Epidermal melanocyte (primary cell): ENCODE measurements around the gene PACRG.

Source experiments
- DNase-seq: peaks from one replicate; pipeline ENCODE4 v3.0.0; 2011; ENCODE audit warnings: low spot score; ENCODE audit not compliant: insufficient read length

Gene PACRG

DNA sequence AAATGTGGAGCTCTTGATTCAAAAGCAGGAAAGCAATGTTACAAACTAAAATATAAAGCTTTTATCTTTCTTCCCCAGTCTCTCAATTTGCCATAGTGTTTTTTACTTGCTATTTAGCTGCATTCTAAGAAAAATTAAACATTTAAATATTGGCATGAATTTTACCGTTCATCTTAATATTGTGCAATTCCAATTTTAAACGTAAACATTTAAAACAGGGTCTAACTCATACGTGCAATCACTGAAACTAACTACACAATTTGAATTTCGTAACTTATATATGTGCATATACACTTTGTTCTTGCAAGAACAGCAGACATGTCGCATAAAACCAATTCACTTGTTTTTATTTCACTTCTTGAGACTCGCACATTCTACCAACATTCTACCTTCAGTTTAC is 405.9 kb downstream of the PACRG start:
- no peak for DNase-seq

DNA sequence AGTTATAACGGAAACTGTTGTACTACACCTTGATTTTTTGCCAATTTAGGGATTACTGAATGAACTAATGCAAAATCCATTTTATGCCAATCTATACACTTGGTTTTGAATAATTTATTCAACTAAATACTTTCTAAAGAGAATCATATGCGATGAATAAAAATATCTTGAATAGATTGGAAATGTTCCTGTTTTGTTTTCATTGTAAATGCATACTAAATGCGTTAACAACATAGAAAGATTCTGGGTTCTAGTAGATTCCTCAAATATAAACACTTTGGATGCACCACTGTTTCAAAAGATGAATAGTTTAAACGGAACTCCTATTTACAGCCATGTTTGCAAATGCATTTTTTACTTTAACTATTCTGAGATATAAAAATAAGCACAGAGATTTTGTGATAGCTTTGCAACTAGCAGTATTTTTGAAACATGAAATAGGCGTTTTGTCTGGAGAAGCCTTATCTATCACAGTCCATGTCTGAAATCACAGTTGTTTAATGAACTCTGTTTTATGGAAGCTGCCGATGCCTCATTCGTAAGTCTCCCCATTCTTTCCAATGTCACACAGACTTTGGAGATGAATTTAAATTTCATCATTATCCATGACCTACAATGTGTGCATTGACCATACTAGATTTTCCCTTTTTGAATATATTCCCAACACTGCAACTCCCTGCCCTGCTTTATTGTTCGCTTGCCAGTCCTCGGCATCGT is 409.1 kb downstream of the PACRG start:
- DNase-seq: no peak

DNA sequence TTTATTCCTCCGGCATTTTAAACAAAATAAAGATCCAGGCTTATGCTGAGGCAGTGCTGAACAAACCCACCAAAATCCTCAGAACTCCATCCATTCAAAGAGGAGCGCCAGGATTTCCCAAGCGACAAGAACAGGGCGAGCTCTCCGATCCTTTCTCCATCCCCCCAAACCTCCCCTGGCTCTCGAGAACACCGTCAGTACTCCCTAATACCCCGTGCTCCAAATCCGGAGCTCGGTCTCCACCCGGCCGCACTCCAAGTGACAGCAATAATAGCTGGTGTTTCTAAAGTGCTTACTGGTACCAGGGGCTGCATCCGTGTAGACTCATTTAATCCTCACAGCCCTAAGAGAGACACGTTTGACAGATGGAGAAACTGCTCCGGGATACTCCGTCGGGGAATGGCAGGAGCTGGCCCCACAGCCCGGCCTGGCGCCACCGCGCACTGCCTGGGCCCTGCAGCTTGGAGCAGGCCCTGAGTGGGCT is 409.7 kb downstream of the PACRG start:
- no peak for DNase-seq

DNA sequence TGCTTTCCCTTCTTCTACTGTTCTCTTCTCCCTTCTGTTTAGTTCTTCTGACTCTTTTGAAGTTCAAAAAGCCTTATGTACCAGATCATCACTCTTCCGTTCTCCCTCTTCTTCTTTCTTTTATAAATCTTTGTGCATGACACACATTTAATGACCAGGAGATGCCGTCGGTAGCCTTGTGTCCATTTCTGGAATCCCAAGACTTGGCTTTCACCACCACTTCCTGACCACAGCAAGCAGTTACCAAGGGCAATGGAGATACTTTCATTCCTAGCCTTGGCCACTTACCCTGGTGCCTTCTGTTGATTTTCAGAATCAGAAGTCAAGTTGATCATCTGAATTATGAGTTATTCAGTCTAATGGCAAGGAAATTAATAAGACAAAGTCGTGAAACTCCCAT is 418.3 kb downstream of the PACRG start:
- DNase-seq: no peak

DNA sequence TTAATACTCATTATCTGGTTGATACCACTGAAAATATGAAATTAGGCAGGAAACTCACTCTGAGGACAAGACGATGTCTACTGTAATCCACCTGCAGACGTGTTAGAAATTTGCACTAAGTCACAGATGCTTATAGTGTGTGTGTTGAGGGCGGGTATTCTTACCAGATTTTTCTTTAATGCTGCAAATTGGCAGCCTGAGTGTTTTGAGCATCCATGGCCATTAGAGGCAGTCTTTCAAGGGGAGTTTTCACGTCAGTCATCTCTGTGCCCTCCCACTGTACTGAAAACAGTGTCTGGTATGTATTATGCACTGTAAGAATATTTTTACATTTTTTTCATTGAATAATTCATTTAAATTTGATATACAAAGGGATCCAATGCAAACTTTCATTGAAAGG is 420.2 kb downstream of the PACRG start:
- no peak for DNase-seq

DNA sequence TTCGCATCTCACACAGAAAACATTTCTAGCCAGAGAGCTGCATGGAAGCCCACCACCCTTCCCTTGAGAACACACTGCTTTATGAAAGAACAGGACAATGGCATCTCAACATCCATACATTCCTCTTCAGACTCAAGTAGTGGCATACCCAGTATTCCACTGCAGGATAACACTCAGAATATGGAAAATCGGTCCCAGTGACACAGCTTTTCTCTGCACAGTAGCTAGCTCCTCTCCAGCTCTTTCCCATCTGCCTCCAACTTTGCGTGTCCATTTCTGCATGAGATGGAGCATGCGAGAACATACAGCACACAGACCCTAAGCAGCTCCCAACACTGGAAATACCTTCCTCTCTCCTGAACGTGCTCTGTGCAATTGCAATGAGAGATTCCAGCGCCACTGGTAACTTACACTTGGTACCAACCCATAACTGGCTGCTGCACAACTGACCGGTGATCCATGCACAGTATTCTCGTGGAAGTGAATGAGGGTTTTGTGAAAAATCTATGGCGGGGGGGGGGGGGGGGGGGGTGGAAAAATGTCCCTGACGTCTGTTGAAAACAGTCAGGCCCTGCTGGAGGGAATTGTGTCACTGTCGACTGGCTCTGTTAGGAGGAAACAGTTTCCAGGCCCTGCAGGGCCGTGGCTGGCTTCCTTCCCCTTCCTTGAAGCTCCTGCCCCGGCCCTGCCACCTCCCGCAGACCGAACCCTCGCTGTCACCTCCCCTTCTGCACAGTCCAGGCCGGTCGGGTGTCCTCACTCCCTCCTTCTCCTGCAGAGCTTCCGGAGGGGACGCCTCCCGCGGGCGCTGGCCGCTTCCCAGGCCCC is 420.9 kb downstream of the PACRG start:
- DNase-seq: no peak

DNA sequence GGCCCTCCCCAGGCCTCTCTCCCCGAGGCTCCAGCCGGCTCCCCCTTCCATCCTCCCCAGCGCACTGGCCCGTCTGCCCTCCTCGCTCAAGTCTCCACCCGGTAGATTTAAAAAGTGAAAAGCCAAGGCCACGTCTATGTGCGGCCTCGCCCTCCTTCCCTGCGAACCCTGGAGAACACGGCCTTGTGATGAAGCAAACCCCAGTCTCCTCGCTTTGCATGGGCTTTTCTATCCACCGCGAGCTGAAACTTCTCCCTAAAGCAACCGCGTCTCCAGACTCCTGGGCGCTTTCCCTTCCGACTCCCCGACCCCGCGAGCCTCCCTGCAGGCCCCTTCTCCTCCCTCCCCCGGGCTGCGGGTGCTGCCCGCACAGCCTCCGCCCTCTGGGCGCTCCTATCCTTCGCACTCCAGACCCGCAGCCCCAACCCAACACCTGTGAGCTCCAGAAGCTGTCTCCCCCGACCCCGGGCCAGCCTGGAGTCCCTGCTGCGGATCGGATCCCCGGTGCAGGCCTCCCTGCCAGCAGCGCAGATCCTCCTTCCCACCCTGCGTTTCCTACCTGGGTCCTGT is 421.6 kb downstream of the PACRG start:
- no peak for DNase-seq

DNA sequence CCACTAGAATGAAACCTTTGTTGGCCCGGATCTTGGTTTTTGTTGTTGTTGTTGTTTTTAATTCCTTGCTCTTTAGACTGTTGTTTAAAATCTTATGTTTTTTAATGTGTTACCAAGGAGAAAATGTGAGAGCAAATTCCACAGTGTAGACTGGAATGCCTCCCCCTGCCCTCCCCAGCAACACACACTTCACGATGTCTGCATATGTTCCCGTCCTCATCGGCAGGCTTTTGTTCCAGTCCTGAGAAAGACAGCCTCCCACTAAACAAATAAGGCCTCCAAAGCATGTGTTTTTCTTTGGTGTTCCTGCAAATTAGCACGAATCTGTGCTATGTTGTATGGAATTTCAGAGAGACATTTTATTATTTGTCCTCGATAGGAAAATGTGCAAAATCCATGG is 423.4 kb downstream of the PACRG start:
- no peak for DNase-seq

DNA sequence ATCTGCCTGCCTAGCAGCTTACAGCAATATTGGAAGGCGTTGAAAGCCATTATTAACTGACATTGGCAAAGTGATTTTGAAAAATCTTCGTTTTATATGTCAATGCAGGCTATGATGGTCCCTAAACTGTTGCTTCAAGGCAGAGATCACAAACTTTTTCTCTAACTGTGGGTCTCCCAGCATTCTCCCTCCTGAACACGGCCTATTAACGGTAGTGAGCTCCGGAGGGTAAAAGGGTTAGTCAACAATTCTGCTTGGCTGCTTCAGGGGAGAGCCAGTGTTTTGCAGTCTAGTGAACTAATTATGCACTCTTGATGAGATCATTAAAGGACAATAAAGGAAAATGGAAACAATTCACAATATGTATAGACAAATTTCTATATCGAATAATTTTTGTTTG is 424.9 kb downstream of the PACRG start:
- no peak for DNase-seq

DNA sequence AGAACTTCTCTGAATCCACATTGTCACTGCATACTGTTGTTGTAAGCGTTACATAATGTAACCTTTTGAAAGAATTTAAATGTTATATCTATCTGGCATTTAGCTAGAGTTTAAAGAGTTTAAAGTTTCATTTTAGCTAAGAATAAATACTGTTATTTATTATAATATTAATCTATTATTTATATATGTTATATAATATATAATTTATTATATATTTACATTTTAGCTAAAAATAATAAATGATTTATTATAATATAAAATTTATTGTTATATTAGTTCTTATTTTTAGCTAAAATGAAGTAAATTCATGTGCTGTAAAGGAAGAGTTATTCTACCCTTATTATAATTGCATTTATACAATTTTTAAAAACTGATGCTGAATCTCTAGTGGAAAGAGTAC is 431.3 kb downstream of the PACRG start:
- DNase-seq: no peak

DNA sequence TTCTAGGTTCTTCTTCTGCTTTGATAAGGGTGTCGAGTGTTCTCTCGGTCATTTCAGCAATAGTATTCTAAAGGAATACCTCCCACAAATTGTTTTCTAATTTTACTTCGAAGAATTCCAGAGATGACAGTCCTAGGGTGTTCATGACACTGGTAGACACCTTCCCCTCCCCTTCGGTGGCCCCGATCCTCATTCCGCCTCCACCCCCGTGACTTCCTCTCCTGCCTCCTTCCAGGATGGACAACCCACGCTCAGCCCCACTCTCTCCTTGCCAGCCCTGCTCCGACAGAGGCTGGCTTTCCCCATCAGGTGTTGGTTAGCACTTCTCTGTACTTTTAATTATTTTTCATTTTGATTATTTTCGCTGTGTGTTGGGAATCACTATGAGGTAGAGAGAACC is 431.9 kb downstream of the PACRG start:
- no peak for DNase-seq

DNA sequence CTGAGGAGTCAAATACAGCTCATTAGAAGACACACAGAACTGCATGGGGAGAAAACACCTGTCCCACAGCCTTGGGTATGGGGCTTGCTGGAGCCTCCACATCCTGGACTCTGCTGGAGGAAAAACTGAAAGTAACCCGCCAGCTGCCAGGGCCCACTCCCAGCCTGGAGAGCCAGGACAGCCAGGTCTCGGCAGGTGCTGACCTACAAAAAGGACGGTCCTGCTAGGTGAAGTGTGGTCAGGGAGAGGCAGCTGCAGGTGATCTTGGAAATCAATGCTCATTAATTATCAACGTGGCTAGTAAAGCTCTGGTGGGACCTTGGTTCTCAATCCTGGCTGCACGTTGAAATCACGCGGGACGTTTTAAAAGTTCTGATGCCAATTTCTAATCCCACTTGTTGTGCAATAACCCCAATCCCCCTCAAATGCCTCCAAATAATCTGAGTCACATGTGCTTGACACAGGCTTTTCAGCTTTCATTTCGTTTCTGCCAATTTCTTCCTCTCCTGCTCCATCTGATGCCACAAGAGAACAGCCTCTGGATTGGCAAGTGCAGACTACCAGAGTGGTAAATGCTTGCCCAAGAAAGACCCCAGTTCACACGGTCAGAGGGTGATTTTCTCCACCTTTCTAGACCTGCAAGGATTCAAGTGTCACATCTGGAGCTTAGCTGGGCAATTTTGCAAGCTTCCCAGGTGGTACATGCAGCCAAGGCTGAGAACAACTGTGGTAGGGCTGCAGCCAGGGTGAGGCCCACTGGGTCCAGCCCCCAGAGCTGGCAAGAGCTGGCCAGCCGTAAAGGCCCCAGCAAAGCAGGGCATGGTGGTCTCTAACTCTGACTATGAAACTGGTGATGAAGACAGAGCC is 434.5 kb downstream of the PACRG start:
- no peak for DNase-seq

DNA sequence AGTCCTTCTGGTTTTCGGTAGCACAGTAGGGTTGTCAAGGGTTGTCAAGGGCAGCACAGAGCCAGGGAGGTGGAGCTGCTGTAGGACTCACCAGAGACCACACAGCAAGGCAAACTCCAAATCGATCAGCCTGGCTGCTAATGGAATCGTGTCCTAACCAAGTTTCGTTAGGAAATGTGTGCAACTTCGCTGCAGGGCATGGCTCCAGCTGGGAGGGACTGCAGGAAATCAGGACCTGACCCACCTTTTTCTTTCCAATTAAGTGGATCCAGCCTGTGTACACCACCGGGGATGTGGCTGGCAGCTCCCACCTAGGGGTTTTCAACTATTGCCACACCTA is 435.1 kb downstream of the PACRG start:
- no peak for DNase-seq

DNA sequence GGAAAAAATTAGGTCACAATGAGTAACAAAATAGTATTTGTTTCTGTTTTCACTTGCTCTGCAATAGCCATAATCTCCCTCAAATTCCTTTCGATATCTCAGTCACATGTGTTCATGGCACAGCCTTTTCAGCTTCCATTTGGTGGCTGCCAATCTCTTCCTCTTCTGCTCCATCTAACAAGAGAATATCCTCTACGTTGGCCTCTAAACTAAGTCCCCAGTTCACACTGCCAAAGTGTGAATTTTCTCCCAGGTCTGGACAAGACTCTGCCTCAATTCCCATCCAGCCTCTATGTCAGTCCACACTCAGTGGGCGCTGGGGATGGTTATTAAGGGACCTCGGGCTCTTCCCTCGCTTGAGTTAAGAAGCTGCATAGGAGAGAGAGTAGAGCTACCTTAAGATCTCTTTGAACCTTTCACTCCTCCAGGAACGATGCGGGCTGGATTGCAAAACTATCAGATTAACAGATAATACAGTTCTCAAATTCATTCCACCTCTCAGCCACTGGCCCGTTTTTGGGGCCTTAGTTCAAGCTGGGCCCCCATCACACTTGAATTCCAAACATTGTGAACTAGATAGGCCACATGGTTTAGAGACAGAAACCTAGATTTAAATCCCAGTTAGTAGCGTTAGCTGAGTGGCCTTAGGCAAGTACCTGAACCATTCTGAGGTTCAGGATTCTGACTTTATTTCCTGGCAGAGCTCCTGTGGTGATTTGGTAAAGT is 436.6 kb downstream of the PACRG start:
- DNase-seq: no peak

DNA sequence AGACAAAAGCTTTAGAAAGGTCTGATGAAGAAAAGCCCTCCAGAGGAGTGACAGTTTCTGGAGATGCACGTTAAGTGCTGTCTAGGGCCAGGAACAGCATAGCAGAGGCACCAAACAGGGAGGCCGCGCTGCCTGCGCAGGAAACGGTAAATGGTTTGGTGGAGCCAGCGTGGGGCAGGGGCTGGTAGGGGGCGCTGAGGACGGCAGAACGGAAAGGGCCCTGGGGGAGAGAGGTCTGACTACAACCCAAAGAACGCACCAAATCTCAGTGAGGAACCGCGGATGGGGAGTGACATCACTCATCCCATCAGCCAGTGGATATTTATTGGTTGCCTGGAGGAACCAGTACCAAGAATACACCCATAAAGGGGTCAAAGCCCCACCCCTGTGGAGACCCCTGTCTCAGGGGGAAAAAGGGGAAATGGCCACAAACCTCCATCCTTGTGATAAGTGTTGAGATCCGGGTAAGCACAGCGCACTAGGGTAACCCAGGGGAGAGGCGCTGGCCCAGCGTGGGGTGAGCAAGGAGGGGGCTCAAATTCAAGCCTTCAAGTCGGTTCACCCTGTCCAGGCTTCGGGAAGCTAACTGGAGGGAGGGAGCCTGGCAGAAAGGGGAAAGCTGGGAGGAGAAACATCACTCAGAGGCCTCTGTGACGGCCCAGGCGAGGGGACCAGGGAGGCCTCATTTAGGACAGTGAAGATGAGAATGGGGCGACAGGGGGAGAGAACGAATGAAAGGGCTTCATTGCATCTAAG is 437.6 kb downstream of the PACRG start:
- DNase-seq: no peak

DNA sequence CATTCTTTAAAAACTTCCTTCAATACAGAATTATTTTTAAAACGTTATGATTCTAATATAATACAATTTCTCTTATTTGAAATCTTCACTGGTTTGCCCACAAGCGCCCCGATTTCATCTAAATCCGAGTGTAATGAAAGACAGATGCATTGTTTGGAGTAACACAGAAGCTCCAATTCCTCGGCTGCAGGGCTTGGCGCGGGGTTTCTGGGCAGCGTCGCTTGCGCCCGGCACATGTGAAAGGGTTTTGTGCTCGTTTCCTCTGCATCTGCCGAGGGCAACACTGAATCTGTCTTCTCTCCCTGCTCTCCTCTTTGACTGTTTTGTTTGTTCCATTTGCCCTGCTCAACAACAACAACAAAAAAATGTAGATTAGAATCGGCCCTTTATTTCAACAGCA is 438.1 kb downstream of the PACRG start:
- no peak for DNase-seq

DNA sequence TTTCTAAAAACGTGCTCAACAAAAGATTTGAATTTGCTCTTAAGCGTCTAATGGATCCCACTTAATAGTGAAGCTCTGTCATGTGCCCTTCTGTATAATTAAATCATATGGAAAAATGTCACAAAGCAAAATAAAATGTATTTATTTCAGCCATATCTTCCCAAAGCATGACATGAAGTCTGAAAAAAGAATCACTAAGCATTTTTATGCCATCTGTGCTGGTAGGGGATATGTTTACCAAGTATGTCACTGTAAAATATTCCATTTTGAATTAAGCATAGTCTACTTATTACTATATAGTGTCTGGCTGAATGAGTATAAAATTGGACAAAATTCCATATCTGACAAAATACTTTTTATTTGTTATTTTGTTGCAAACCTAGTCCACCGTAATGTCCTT is 438.7 kb downstream of the PACRG start:
- DNase-seq: no peak

DNA sequence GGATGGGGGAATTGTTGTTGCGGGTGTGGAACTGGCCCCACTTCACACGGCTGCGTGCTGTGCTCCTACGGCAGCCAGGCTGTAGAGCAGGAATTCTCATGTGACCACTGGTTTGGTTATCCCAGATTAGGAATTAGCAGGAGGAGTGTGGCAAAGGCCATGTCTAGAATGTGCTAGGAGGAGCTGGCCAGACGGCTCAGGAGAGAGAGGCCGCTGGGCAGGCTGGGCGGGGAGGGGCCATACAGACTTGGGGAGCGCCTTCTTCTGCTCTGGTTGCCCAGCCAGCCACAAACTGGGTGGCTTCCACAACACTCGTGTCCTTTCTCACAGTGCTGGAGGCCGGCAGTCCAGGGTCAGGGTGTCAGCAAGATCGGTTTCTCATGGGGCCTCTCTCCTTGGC is 441.7 kb downstream of the PACRG start:
- no peak for DNase-seq

DNA sequence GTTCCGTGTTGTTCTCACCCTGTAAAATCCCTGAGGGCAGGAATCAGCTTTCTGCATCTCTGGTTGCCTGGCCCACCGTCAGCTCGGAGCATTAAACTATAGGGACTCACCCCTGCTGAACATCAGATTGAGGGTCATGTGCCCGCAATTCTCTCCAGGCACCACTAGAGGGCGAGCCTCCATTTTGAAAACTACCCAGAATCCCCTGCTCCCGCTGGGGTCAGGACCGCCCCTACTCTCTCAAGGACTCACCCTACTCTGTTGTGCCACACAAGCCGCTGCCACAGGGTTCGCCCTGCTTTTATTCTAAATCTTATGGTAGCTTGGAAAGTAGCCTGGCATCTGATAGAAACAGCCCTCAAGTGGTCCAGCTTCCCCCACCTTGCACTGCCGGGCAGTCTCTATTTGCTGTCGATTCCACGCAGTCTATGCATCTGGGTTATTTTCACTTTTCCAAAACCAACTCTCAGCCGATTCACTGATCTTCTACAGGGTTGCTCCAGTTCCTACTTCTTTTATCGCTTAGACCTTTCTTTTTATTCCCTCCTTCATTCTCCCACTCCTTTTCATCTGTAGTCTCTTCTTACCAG is 442.6 kb downstream of the PACRG start:
- DNase-seq: no peak

DNA sequence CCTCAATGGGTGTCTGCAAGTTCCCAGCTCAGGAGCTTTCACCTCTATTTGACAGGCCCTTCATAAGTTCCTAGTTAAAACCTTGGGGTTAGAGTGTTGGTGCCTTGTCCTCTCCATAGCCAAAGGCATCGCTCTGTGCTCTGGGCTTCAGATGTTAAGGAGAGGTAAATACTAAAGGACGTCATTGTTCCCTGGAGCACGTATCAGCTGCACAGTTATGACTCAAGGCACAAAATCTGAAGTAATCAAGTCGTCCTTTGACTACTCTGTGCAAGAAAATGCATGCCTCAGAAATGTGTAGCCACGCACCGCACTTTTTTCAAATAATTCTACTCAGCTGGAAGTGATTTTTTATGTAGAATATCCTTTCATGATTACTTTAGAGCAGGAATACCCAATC is 446.0 kb downstream of the PACRG start:
- DNase-seq: no peak
